Colonic mucosa (tissue), 4 donors: ENCODE results near the gene RBM17. TPM values are rescaled to one million over a fixed set of nuclear protein-coding genes. Genes with fewer than 3 reads are reported as not detected.

Source experiments
- DNase-seq: peaks from one replicate; pipeline ENCODE4 v3.0.0-alpha.2; 2020
- H3K27ac ChIP-seq: fragments of 200-600 bp; one replicate; pipeline ENCODE4 v1.8.0; 2021
- H3K27me3 ChIP-seq: fragments of 200-600 bp; one replicate; pipeline ENCODE4 v1.8.0; 2021
- H3K36me3 ChIP-seq: fragments of 200-600 bp; one replicate; pipeline ENCODE4 v1.8.0; 2021
- H3K4me1 ChIP-seq: fragments of 200-600 bp; one replicate; pipeline ENCODE4 v1.8.0; 2021; ENCODE audit warnings: mild to moderate bottlenecking
- H3K4me3 ChIP-seq: fragments of 200-600 bp; one replicate; pipeline ENCODE4 v1.8.0; 2021
- H3K9ac ChIP-seq, 2 donors: one replicate each; pipeline ENCODE4 v1.7.0; 2013; ENCODE audit warnings: control low read depth in 2 of 2, low read depth in 2 of 2, low read length in 2 of 2
- H3K9me3 ChIP-seq: fragments of 200-600 bp; one replicate; pipeline ENCODE4 v1.8.0; 2021
- intact Hi-C: fragments of 100-400 bp; cut with DNase I; formaldehyde crosslinking; loops from one replicate; pipeline ENCODE4 v1.14.1; 2022
- total RNA-seq, 2 donors: library from RNA; stranded (reverse); fragmentation: NEBNext Ultra II Directional in 1 of 2; extraction: Animal tissue kit (Norgen Biotek cat#: 25700) in 1 of 2; gene quantifications; one replicate each; pipeline ENCODE4 v1.2.1, GENCODE V29; 2021
- TF ChIP-seq, protein P1 (sequence below): fragments of 200-600 bp; IDR thresholded peaks from one replicate; pipeline ENCODE4 v1.8.0; 2022; ENCODE audit warnings: antibody characterized with exemption, mild to moderate bottlenecking
- donor health status: healthy.
- donor health status: DM: no; HTN: no; CAD: no.
- donor health status: DM: no; HTN: no; CAD: no.

The RBM17 gene
- total RNA-seq, 2 donors from 2014 or later, result 80.3 to 110 TPM

- intact Hi-C loops, result loop anchor here (5.0 kb wide), 1 partner anchor 43 kb away; no protein-coding TSS in a partner anchor
- H3K4me3 ChIP-seq, result no peak overlapping the region
- no peaks in the 10 kb centered on the region for H3K27me3 ChIP-seq
- H3K4me1 ChIP-seq, result no peaks in the 10 kb centered on the region
- no peak overlapping the region for H3K27ac ChIP-seq
- peak; percentile 12 for DNase-seq
- H3K36me3 ChIP-seq, result no peaks in the 10 kb centered on the region
- no peaks in the 10 kb centered on the region for H3K9me3 ChIP-seq
- TF ChIP-seq, protein P1, sequence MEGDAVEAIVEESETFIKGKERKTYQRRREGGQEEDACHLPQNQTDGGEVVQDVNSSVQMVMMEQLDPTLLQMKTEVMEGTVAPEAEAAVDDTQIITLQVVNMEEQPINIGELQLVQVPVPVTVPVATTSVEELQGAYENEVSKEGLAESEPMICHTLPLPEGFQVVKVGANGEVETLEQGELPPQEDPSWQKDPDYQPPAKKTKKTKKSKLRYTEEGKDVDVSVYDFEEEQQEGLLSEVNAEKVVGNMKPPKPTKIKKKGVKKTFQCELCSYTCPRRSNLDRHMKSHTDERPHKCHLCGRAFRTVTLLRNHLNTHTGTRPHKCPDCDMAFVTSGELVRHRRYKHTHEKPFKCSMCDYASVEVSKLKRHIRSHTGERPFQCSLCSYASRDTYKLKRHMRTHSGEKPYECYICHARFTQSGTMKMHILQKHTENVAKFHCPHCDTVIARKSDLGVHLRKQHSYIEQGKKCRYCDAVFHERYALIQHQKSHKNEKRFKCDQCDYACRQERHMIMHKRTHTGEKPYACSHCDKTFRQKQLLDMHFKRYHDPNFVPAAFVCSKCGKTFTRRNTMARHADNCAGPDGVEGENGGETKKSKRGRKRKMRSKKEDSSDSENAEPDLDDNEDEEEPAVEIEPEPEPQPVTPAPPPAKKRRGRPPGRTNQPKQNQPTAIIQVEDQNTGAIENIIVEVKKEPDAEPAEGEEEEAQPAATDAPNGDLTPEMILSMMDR, result no peak
- H3K9ac ChIP-seq, result no peak overlapping the region
Measured at GRCh38 chr10:6054884-6055283, 34.0 kb upstream of the RBM17 start.

- DNase-seq, result no peak
- Histone ChIP-seq H3K9ac (no peak overlapping the region), H3K9me3 (no peaks in the 10 kb centered on the region), H3K4me1 (no peaks in the 10 kb centered on the region), H3K4me3 (no peak overlapping the region), H3K27ac (no peak overlapping the region), H3K27me3 (no peaks in the 10 kb centered on the region), H3K36me3 (no peaks in the 10 kb centered on the region)
- intact Hi-C loops, result no loop called here
- TF ChIP-seq, protein P1, result no peak
Measured at GRCh38 chr10:6055929-6056328, 32.9 kb upstream of the RBM17 start.

GRCh38 chr10:6056411-6057135, 32.3 kb upstream of the RBM17 start:
- Histone ChIP-seq H3K9ac (no peak overlapping the region), H3K4me1 (no peaks in the 10 kb centered on the region), H3K27me3 (no peaks in the 10 kb centered on the region), H3K27ac (no peak overlapping the region), H3K9me3 (no peaks in the 10 kb centered on the region), H3K4me3 (no peak overlapping the region), H3K36me3 (no peaks in the 10 kb centered on the region)
- DNase-seq, result no peak
- intact Hi-C loops, result no loop called here
- TF ChIP-seq, protein P1, result no peak

GRCh38 chr10:6058682-6059475, 30.0 kb upstream of the RBM17 start:
- no peak overlapping the region for H3K27ac ChIP-seq
- intact Hi-C loops, result no loop called here
- no peak overlapping the region for H3K9ac ChIP-seq
- H3K4me3 ChIP-seq, result no peak overlapping the region
- no peaks in the 10 kb centered on the region for H3K9me3 ChIP-seq
- H3K27me3 ChIP-seq, result no peaks in the 10 kb centered on the region
- H3K36me3 ChIP-seq, result no peaks in the 10 kb centered on the region
- H3K4me1 ChIP-seq, result no peaks in the 10 kb centered on the region
- TF ChIP-seq, protein P1, result no peak
- DNase-seq, result no peak

DNA sequence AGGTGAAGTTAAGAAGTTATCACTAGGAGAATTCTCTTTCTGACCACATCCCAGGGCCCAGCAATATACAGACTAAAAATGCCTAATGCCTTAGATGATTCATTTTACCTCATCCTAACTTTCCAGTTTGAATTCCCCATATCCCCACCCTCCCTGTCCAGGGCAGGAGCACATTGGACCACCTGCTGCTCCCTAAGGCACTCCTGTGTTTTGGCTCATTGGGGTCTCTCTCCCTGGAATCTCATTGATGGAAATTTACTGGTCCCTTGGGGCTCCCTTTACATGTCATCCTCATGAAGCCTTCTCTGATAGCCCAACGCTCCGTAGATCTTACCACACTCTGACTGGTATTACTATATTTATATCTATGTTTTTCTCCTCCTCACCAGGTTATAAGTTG, 29.3 kb upstream of the RBM17 start:
- no peaks in the 10 kb centered on the region for H3K27me3 ChIP-seq
- no peaks in the 10 kb centered on the region for H3K9me3 ChIP-seq
- H3K27ac ChIP-seq, result no peak overlapping the region
- H3K36me3 ChIP-seq, result no peaks in the 10 kb centered on the region
- TF ChIP-seq, protein P1, result no peak
- no peak for DNase-seq
- no peak overlapping the region for H3K9ac ChIP-seq
- intact Hi-C loops, result no loop called here
- no peak overlapping the region for H3K4me3 ChIP-seq
- H3K4me1 ChIP-seq, result no peaks in the 10 kb centered on the region
